Measurements from ENCODE around the gene DEXI.

Gene DEXI

DNA sequence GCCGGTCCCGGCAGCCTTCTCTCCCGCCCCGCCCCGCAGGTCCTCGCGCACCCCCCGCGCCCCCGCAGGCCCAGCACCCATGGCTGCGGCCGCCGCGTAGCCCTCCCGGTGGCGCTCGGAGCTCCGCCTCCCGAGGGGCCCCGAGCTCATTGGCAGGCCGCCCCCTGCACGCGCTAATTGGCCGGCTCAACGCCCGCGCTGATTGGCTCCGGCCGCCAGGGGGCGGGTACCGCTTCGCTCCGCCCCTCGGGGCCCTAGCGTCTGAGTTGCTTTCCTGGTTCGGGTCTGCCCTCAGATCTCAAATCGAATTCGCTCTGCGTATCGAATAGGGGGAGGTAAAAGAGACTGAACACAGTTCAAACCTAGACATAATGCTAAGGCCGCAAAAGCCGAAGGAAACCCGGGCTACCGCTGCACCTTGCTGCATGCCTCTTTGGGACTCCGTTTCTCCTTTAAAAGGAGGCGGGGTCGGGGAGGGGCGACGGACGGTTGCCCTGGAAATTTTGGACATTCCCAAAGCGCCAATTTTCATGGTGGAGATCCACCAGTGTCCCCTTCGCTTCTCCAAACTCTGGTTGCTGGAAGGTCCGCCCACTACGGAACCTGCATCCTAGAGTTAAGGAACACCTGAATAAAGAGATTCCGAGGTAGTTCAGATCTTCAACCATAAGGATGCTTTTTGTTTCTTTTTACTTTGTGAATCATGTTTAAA lies at the start of gene DEXI:
Gene DEXI (minus strand): TSS at position 117 of the 712 bp plus-strand sequence. CDS start 463 bp downstream, outside the sequence.
- peak within 1 kb of the TSS; percentile 91 for H3K27ac Mint-ChIP-seq
- ATAC-seq (ENCODE audit: low read depth), result peak; percentile 72
- no peaks in the 10 kb centered on the region for H3K36me3 Mint-ChIP-seq
- H3K4me3 Mint-ChIP-seq, result peak within 1 kb of the TSS; percentile 92
- DNase-seq (ENCODE audit: low spot score in 2 of 2), result peak; percentile 93 to 97
- H3K4me1 Mint-ChIP-seq, result peaks cover 58% of the 10 kb centered on the region
- H3K27me3 Mint-ChIP-seq, result no peaks in the 10 kb centered on the region
- no peaks in the 10 kb centered on the region for H3K9me3 Mint-ChIP-seq

DNA sequence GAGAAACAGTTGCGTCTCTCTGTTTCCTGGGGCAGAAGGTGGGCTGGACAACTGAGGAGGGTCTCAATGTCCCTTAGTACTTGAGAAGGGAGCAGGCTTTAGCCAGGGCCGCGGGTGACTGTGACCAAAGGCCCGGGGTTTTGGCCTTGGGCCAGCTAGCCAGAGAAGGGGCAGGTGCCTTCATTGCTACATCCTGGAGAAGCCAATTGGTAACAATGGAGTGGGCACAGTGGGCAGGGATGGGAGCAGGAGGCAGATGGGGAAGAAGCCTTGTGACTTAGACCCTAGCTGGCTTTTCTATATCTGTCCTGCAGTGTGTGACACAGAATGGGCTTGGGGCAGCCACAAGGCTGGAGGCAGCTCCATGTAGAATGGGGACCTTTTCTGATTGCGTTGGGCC lies 48.1 kb upstream of the DEXI start:
- Mint-ChIP-seq H3K4me3 (no peak overlapping the region), H3K27ac (no peak overlapping the region), H3K27me3 (no peaks in the 10 kb centered on the region), H3K4me1 (peaks cover 27% of the 10 kb centered on the region), H3K9me3 (no peaks in the 10 kb centered on the region), H3K36me3 (peaks cover 47% of the 10 kb centered on the region)
- ATAC-seq (ENCODE audit: low read depth) (no peak), DNase-seq (ENCODE audit: low spot score in 2 of 2) (no peak)

DNA sequence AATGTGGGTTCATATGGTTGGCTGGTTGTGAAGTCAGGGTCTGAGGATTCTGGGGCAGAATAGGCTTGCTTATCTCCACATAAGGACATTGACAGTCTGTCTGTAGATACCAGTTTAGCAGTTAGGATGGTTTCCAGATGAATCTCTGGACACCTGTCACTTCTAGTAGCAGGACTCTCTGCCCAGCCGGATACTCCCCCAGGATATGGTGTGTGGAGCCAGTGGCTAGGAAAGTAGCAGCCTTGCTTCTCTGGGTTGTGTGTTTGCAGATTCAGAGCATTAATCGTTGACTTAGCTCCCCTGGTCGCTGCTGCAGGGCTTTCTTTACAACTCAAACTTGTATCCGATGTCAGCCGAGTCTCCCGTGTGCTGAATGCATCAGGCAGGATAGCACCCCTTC lies 47.3 kb upstream of the DEXI start:
- peaks cover 42% of the 10 kb centered on the region for H3K36me3 Mint-ChIP-seq
- H3K9me3 Mint-ChIP-seq, result no peaks in the 10 kb centered on the region
- no peak overlapping the region for H3K4me3 Mint-ChIP-seq
- no peak for DNase-seq (ENCODE audit: low spot score in 2 of 2)
- ATAC-seq (ENCODE audit: low read depth), result no peak
- no peak overlapping the region for H3K27ac Mint-ChIP-seq
- H3K27me3 Mint-ChIP-seq, result no peaks in the 10 kb centered on the region
- peaks cover 22% of the 10 kb centered on the region for H3K4me1 Mint-ChIP-seq

DNA sequence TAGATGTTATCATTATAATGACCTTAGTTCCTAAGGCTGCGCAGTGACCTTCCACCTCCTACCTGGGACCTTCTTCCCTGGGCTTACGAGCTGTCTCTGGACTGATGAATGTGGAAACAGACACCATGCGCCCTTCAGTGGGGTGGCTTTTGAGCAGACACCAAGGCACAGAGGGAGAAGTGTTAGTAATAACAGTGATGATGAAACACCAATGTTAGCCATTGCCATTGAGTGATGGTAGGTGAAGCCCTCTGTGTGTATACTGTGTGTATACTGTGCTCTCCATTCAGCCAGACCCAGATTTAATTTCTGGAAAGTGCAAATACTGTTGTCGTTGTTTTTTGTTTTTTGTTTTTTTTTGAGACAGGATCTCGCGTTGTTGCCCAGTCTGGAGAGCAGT lies 46.6 kb upstream of the DEXI start:
- DNase-seq (ENCODE audit: low spot score in 2 of 2) (no peak), ATAC-seq (ENCODE audit: low read depth) (no peak)
- Mint-ChIP-seq H3K9me3 (no peaks in the 10 kb centered on the region), H3K27ac (no peak overlapping the region), H3K4me3 (no peak overlapping the region), H3K4me1 (peaks cover 22% of the 10 kb centered on the region), H3K27me3 (no peaks in the 10 kb centered on the region), H3K36me3 (peaks cover 39% of the 10 kb centered on the region)

DNA sequence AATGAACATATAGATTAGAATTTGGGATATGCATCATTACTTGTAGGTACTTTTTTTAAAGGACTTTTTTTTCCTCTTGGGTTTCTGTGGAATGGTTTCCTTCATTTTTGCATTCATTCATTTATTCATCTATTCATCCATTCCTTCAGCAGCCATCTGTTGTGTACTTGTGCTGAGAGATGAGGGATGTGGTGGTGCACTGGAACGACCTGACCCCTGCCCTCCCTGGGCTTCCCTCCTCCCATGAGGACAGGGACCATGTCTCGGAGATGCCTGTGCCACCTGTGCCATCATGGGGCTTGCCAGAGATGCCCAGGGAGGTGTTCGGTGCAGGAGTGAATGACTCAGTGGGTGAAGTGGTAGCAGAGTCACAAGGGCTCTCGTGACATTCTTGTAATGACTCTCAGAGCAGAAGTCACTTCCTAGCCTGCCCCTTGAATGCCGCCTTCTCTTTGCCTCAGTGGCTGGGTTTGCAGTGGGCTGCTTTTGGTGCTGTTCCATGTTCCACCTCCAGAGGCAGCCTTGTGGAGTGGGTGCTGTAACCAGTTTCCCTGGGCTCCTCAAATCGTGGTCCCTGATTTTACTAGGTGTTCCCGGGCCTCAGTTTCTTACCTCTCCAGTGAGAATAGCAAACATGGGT lies 46.0 kb upstream of the DEXI start:
- peak; percentile 52 for ATAC-seq (ENCODE audit: low read depth)
- Mint-ChIP-seq H3K4me3 (no peak overlapping the region), H3K9me3 (no peaks in the 10 kb centered on the region), H3K36me3 (peaks cover 39% of the 10 kb centered on the region), H3K4me1 (peaks cover 25% of the 10 kb centered on the region), H3K27me3 (no peaks in the 10 kb centered on the region), H3K27ac (no peak overlapping the region)
- no peak for DNase-seq (ENCODE audit: low spot score in 2 of 2)

DNA sequence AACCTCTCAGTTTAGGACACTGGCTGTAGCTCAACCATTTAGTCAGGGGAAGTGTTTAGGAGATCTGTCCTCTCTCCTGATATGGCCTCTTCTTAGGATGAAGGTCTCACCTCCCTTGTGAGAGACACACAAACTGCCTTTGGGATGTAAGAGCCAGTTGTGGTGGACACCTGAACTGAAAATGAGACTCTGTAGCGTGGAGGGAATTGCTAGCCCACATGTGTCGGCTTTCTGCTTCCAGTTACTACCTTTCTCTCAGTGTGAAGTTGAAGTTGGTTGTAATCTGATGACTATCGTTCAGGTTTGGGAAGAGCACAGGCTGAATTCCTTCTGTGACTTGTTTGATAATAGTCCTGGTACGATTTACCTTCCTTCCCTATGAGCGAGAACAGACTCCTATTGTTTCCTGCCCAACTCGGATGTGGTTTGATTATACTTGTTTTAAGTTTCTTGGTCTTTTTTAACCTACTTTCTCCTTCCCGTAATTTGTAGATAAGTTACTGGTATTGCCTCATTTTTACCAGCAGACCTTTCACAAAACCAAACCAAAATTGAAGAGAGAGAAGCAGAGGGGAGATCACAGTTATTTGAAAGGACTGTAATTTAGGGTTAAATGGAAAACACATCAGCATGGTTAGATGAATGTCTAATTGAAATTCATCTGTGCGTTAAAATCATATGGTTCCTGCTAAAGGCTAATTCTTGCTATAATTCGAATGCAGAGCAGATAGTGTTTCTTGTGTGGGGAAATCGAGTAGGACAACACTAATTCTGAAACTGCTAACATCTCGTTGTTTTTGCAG lies 45.3 kb upstream of the DEXI start:
- H3K27me3 Mint-ChIP-seq, result no peaks in the 10 kb centered on the region
- ATAC-seq (ENCODE audit: low read depth) (no peak), DNase-seq (ENCODE audit: low spot score in 2 of 2) (no peak)
- H3K9me3 Mint-ChIP-seq, result no peaks in the 10 kb centered on the region
- H3K36me3 Mint-ChIP-seq, result peaks cover 37% of the 10 kb centered on the region
- H3K4me3 Mint-ChIP-seq, result no peak overlapping the region
- H3K27ac Mint-ChIP-seq, result peak overlapping the region; percentile 17
- peaks cover 29% of the 10 kb centered on the region for H3K4me1 Mint-ChIP-seq

DNA sequence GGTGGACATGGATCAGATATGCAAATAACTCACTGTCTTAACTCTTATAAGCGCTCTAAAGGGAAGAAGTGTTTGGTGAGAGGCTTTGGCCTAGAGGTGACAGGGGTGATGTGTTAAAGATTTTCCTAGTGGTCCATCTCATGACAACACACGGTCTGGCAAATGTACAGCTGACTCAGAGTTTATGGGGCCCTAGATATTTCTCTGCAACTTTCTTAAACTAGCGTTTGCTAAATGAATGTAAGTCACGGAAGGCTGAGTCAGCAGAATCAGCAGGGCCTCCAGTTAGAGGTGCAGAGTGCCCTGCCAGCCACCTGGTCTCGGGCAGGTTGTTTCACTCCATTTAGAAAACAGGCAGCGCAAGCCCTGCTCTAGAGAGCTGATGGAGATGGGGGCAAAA lies 42.2 kb upstream of the DEXI start:
- Mint-ChIP-seq H3K4me1 (peaks cover 36% of the 10 kb centered on the region), H3K4me3 (no peak overlapping the region), H3K27me3 (no peaks in the 10 kb centered on the region), H3K9me3 (no peaks in the 10 kb centered on the region), H3K27ac (no peak overlapping the region), H3K36me3 (peaks cover 21% of the 10 kb centered on the region)
- ATAC-seq (ENCODE audit: low read depth) (no peak), DNase-seq (ENCODE audit: low spot score in 2 of 2) (no peak)

DNA sequence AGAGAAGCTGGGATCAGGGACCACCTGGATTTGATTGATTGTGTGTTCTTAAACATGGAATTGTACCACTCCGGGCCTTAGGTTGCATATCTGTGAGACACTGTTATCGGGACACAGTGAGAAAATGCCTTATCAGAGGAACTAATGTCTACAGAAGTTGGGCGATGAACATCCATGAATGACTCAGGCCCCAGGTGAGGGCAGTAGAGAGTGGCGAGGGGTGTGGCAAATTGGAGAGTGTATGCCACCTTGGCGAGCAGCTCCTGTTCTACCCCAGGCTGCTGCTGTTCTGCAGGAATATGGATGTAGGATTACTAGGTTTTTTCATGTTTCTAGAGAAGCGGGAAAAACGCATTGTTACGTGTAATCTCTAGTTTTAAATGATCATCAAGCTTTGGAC lies 40.9 kb upstream of the DEXI start:
- no peak for DNase-seq (ENCODE audit: low spot score in 2 of 2)
- Mint-ChIP-seq H3K4me3 (no peak overlapping the region), H3K36me3 (peaks cover 15% of the 10 kb centered on the region), H3K27ac (peak overlapping the region; percentile 50), H3K9me3 (no peaks in the 10 kb centered on the region), H3K4me1 (peaks cover 32% of the 10 kb centered on the region), H3K27me3 (no peaks in the 10 kb centered on the region)
- ATAC-seq (ENCODE audit: low read depth), result peak; percentile 15

DNA sequence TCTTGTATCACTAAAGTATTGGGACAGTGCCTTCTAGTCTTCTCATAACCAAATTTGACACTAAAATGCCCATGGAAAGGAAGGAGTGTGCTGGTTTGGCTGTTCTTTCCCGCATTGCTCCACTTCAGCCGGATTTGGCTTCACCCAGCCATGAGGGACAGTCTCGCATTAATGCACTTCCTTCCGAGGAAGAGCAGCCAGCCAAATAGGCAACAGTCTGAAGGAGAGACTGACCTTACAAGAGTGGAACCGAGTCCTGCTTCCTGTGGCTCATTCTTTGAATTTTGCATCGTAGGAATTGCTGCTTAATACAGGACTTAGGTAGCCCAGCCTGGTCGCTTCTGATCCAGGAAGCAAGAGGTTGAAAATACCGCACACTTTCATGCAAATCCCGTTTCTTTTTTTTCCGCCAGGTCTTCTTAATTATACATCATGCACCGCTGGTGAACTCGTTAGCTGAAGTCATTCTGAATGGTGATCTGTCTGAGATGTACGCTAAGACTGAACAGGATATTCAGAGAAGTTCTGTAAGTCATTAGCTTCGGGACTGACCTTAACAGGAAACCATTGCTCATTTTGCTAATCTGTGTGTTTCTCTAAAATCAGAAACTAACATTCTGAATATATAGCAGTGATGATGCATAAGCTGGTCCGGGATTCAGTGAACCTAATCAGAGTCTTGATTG lies 40.3 kb upstream of the DEXI start:
- Mint-ChIP-seq H3K27ac (peak overlapping the region; percentile 50), H3K9me3 (no peaks in the 10 kb centered on the region), H3K4me1 (peaks cover 28% of the 10 kb centered on the region), H3K36me3 (peaks cover 15% of the 10 kb centered on the region), H3K4me3 (peak overlapping the region; percentile 49), H3K27me3 (no peaks in the 10 kb centered on the region)
- peak; percentile 20 for ATAC-seq (ENCODE audit: low read depth)
- no peak for DNase-seq (ENCODE audit: low spot score in 2 of 2)

DNA sequence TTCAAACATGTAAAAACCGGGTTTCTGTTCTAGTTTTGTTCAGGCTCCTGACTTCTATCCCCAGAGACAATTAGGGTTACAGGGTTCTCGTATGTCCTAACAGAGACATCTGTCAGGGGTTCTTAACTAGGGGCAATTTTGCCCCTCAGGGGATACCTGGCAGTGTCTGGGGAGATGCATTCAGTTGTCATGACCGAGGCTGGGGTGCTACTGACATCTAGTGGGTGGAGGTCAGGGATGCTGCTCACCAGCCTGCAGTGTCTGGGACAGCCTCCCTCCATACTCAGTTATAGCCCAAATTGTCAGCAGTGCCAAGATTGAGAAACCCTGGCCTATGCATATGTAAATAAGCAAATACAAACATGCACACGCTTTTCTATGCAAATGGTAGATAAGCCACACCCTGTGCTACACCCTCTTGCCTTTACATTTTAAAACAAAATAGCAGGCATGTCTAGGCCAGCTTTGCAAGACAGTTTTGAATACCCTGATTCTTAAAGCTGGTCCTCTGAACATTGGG lies 39.5 kb upstream of the DEXI start:
- Mint-ChIP-seq H3K36me3 (peaks cover 14% of the 10 kb centered on the region), H3K4me1 (peaks cover 23% of the 10 kb centered on the region), H3K4me3 (peak overlapping the region; percentile 49), H3K9me3 (no peaks in the 10 kb centered on the region), H3K27ac (peak overlapping the region; percentile 50), H3K27me3 (no peaks in the 10 kb centered on the region)
- peak; percentile 68 to 74 for DNase-seq (ENCODE audit: low spot score in 2 of 2)
- ATAC-seq (ENCODE audit: low read depth), result peak; percentile 89

DNA sequence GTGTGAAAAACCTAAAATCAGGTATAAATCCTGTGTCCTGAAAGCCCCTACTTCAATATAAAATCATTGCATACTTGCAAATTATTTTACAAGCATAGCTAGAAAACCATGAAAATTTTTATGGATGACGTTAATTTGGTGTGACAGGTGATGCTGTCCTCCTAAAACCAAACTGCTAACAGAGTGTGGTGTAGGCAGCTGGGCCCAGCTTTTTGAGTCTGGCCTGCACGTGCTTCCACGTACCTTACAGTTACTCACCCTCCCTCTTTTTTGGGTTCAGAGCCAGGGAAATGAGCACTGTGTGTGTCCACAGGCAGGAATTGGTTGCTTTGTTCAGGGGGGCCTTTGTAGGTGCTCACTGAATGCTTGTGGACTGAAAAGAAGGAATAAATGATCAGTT lies 38.5 kb upstream of the DEXI start:
- ATAC-seq (ENCODE audit: low read depth), result no peak
- Mint-ChIP-seq H3K27me3 (no peaks in the 10 kb centered on the region), H3K4me1 (peaks cover 21% of the 10 kb centered on the region), H3K4me3 (no peak overlapping the region), H3K36me3 (peaks cover 9% of the 10 kb centered on the region), H3K9me3 (no peaks in the 10 kb centered on the region), H3K27ac (peak overlapping the region; percentile 87)
- DNase-seq (ENCODE audit: low spot score in 2 of 2), result no peak

DNA sequence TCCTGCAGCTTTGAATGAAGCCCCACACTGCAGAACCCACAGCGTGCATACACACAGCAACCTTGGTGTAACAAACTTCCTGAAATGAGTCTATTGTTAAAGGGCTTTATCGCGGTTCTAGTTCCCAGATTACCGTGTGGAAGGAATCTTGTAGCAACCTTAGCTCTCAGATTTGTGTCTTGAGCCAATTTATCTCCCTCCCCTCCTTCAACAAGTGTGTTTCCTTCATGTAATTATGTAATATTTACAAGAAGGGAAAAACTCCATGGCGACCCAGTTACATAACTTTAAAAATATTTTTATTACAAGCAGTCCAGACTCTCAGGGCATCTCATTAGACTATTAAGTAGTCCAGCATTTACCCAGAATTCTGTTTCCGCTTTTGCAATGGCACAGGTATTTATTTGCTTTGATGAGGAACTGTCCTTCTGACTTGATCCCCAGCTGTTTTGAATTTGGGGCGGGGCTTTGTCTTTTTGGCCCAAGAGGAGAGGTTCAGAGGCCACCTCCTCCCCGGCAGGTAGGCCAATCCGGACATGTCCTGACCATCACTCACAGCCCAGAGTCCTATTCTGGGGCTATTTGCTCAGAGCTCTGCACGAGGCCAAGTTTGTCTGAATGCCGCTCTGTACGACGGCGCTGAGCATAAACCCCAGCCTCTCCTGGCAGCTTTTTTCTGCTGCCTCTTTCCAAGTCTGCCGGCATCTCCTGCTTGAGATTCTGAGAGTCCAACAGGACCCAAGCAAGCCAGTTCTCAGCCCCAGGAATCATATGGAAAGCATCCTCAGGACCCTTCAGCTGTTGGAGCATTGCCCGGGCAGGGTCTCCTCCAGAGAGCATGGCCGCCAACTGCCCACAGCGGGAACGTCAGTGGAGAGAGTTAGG lies 37.7 kb upstream of the DEXI start:
- Mint-ChIP-seq H3K27me3 (no peaks in the 10 kb centered on the region), H3K36me3 (peaks cover 9% of the 10 kb centered on the region), H3K4me3 (no peak overlapping the region), H3K27ac (peak overlapping the region; percentile 87), H3K9me3 (no peaks in the 10 kb centered on the region), H3K4me1 (peaks cover 21% of the 10 kb centered on the region)
- DNase-seq (ENCODE audit: low spot score in 2 of 2) (no peak), ATAC-seq (ENCODE audit: low read depth) (no peak)

DNA sequence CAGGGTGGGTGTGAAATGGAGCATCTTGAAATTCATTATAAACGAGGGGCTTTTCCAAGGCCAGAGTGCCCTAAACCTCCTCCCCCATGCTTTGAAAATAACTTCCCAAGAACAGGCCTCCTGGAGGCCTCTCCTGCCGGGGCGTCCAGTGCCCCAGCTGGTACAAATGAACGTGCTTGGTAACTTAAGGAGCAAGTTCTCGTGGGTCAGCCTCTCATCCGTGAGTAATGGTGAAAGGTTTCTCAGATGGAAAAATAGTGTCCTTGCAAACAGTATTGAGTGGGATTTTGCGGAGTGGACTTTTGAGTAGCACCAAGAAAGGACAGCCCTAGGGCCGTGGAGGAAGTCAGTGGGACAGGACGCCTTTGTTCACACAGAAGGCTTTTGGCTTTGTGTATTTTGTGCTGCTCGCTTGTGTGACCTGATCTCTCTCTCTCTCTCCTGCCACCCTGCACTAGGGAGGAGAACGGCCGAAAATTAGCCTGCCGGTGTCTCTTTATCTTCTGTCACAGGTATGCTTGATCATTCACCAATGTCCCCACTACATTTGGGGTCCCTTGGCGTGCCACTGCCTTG lies 36.7 kb upstream of the DEXI start:
- DNase-seq (ENCODE audit: low spot score in 2 of 2), result no peak
- H3K9me3 Mint-ChIP-seq, result no peaks in the 10 kb centered on the region
- ATAC-seq (ENCODE audit: low read depth), result no peak
- H3K4me3 Mint-ChIP-seq, result no peak overlapping the region
- H3K27me3 Mint-ChIP-seq, result no peaks in the 10 kb centered on the region
- H3K36me3 Mint-ChIP-seq, result peaks cover 11% of the 10 kb centered on the region
- peaks cover 21% of the 10 kb centered on the region for H3K4me1 Mint-ChIP-seq
- peak overlapping the region; percentile 79 for H3K27ac Mint-ChIP-seq
